Occipital lobe (tissue), 2 donors: ENCODE data around the gene SLC39A11. TPM values are rescaled to one million over a fixed set of nuclear protein-coding genes. Genes with fewer than 3 reads are reported as not detected.
"Not testable (repeated sequence)": the region's sequence is repeated elsewhere in the genome, so short reads cannot be mapped to it uniquely, and the experiment has no call there.

ENCODE experiments used
- DNase-seq: peaks from one replicate; lab custom pipeline; 2025; lab: John Stamatoyannopoulos, UW
- total RNA-seq: library from RNA; depleted of rRNA; stranded (reverse); fragments of >200 nt; gene quantifications from one replicate; pipeline ENCODE4 v1.2.3, GENCODE V29; 2014

Gene SLC39A11
- total RNA-seq, 1 donor from 2014 or later = 9.5 TPM

DNA sequence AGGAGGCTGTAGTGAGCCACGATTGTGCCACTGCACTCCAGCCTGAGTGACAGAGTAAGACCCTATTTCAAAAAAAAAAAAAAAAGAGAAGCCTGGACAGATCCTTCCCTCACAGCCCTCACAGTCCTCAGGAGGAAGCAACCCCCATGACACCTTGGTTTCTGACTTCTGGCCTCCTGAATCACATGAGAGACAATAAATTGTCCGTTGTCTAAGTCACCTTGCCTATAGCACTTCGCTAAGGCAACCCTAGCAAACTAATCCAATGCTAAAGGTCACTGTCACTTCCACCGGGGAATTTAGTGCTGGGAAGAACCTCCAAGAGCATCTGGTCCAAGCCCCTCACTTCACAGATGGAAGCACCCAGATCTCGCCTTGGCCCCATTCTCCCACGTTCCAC, 18.9 kb upstream of the SLC39A11 start:
- DNase-seq = no peak

DNA sequence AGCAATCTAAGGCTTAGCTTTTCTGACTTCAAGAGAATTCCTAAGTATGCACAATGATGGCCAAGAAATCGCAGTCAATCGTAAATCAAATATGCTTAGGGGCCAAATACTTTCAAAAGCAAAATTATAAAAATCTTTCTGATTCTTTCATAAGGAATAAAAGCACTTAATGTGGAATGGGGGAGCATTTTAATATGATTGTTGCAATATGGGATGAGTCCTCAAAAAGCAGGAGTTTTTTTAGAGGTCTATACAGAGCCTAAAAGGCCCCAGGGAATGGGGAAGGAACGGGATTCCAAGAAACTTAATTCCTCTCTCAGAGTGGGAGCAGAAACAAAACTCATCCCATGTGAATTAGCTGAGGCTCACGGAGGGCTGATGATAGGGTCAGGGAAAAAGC, 14.7 kb upstream of the SLC39A11 start:
- DNase-seq = no peak

DNA sequence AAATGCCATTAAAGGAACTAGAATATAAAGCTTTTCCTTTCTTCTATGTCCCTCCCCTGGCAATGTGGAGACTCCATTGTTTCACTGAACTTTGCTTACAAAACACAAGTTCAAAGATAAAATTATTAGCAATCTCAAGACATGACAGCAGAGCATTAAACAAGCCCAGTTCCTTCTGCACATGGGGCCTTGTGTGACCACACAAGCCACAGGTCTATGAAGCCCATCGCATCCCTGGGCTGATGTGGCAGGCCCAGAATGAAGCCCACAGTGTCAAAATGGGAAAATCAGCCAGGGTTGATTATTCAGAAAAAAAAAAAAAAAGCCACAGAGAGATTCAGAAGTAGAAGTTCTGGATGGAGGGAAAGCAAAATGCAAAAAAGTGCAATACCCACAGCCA, 12.9 kb upstream of the SLC39A11 start:
- DNase-seq = no peak

DNA sequence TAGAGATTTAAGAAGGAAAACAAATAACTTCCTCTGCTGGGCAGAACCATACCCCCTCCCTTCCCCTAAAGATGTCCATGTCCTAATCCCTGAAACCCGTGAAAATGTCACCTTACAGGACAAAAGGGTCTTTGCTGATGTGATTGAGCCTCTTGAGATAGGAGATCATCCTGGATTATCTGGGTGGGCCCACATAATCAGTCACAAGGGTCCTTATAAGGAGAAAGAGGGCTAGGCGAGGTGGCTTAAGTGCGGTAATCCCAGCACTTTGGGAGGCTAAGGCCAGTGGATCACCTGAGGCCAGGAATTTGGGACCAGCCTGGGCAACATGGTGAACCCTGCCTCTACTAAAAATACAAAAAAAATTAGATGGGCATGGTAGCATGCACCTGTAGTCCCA, 12.0 kb upstream of the SLC39A11 start:
- DNase-seq = no peak

DNA sequence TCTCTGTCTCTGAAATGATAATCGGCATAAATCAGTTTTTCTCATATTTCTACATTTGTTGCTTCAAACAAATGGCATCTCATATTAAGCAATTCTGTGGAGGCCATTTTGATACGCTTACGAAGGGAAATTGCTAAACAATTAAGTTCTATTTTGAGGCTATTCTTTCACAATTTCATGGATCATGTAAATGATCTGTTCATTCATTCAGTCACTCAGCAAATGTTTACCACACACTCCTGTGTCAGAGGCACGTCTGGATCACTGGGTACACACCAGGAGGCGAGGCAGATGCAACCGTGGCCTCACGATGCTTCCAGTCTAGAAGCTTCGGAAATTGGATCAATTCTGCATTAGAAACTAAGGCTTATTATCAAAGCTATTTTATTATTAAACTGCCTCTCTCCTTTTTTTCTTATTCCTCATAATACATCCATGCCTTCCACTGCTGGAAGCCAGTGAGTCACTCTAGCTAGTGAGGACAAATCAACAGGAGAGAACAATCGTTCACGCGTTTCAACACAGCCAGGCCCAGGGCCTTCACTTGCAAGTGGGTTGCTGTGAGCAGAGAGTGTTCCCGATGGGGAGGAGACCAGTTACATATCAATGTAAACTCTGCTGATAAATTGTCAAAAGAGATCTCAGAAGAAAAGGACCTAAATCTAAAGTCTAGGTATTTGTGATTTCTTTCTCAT, 11.3 kb upstream of the SLC39A11 start:
- DNase-seq = no peak

DNA sequence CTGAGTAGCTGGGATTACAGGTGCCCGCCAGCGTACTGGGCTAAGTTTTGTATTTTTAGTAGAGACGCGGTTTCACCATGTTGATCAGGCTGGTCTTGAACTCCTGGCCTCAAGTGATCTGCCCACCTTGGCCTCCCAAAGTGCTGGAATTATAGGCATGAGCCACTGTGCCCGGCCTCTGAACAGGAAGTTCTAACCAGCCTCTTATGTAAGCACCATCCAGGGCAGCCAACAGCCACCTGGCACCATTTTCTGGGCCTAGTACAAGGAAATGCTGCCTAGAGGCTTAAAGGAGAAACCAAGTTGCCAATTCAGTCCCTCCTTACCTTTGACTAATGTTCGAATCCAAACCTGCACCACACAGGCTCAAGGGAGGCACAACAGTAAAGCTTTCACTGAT, 8.5 kb upstream of the SLC39A11 start:
- no peak for DNase-seq

DNA sequence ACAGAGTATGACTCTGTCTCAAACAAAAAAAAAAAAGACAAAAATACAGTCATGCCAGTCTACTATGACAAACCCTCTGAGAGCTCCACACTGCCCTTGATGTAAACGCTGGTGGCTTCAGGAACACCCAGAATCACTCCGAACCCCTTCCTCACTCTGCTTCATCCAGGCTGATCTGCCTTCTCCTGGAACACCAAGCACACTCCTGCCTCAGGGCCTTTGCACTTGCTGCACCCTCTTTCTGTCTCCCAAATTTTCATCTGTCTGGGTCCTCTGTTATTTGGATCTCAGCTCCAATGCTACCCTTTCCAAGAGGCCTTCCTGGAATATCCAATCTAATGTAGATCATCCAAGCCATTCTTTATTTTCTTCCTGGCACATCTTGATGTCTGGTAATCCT, 7.9 kb upstream of the SLC39A11 start:
- DNase-seq = no peak

DNA sequence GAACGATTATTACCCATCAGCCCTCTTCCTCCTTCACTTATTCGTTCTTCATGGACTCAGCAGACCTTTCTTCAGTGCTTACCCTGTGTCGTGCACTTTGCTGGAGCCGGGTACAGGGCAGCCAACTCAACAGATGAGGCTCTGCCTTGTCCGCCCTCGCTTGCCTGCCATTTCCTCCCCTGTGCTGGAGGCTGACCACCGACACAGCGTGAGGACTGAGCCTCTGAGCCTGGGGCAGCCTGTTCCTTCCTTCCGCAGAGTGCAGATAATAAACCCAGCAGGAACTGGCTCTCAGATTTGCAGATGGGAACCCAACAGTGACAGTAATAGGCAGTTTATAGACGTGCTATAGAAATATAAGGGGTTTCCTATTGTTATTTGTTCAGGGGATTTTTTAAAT, 7.0 kb upstream of the SLC39A11 start:
- DNase-seq = no peak

DNA sequence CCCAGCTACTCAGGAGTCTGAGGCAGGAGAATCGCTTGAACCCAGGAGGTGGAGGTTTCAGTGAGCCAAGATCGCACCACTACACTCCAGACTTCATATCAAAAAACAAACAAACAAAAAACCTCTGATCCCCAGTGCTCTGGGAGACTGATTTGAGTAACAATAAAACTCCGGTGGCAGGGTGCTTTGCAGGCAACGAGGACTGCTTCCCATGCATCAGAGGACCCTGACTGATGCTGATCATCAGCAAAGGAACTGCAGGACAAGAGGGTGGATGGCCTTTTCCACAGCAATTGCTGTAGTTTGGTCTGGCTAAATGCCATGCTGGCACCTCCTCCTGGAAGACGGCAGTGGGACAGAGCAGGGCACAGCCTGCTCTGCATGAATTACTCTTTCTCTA, 6.4 kb upstream of the SLC39A11 start:
- DNase-seq = no peak

DNA sequence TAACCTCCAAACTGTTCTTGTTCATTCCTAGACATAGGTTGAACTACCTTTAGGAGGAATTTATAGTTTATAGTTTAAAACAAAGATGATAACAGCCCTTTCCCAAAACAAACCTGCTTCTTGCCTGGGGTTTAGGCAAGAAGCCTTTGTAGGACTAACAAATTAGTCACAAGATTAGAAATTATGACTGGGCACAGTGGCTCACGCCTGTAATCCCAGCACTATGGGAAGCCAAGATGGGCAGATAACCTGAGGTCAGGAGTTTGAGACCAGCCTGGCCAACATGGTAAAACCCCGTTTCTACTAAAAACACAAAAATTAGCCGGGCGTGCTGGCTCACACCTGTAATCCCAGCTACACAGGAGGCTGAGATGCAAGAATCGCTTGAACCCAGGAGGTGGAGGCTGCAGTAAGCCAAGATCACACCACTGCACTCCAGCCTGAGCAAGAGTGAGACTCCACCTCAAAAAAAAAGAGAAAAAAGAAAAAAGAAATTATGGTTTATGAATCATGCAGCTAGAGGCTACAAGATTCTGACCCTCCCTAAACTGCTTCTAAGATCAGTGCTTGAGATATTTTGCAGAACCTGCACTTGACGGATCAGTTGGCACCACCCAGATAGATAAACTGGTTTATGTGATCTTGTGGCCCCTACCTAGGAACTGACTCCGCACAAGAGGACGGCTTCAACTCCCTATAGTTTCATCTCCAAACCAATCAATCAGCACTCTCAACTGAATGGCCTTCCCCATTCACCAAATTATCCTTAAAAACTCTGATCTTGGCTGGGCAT, 5.7 kb upstream of the SLC39A11 start:
- DNase-seq = not testable (repeated sequence)

DNA sequence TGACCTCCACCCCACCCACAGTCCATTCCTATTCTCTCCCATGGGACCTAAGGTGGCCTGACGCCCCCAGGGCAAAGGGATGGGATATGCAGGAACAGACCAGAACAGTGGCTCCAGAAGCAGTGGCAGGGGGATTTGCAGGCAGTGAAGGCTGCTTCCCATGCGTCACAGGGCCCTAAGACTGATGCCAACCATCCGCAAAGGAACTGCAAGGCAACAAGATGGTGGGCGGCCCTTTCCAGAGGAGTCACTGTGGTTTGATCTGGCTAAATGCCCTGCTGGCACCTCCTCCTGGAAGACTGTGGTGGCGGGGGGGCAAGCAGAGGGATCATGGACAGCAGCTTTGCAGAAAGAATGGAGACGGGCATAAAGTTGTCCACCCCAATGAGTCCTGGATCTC, 4.4 kb upstream of the SLC39A11 start:
- DNase-seq = no peak

DNA sequence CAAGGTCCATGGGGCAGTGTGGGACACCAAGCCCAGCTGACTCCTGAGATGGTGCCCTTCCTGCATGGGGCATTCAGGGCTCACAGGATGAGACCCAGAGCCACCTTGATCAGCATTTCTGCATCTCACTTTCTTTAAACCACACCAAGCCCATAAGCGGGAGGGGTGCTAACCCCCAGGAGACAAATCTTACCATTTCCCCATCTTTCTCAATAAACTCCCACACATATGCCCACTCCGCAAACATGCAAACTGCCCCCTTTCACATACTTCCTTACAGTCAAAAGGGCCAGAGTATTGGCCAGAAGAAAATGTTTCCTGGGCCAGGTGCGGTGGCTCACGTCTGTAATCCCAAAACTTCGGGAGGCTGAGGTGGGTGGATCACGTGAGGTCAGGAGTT, 3.7 kb upstream of the SLC39A11 start:
- no peak for DNase-seq

DNA sequence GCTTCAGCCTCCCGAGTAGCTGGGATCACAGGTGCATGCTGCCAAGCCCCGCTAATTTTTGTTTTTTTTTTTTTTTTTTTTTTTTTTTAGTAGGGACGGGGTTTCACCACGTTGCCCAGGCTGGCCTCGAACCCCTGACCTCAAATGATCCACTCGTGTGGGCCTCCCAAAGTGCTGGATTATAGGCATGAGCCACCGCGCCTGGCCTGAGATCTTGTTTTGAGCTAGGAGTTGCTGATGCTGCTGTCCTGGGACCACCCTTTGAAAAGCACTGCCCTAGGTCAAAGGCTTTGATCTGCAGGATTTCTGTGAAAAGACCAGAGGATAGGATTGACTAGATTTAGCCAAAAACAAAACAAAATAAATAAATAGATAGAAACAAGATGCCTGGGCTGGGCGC, 798 bp upstream of the SLC39A11 start:
- DNase-seq = no peak

DNA sequence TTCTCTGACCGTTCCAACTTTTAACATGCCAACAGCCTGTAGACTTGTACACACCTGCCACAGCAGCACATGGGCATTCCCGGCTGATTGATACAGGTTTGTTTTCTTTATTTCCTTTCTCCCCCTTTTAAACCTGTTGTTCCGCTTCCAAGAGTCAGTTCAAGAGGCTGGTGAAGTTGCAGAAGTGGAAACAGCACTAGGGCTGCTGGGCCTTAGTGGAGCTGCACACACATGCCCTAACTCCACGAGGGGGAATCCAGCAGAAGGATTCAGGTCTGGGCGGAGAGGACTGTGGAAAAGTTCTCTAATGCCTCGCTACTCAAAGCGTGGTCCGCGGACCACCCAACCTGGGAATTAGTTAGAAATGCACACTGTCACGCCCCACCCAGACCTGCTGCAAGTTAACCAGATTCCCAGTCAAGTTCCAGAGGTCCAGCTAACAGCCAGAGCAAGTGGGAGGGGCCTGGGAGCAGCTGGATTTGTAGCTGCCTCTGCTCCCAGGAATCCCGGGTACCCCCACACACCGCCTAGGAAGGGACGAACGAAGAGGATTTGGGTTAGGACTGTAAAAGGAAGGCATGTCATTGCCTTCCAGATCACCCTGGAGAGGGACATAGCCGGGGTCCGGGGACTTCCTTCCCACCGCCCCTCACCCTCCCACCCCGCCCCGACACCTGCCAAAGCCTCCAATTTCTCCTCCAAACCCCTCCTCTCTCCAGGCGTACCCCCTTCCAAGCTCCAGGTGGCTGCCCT, 542 bp downstream of the SLC39A11 start:
- no peak for DNase-seq

DNA sequence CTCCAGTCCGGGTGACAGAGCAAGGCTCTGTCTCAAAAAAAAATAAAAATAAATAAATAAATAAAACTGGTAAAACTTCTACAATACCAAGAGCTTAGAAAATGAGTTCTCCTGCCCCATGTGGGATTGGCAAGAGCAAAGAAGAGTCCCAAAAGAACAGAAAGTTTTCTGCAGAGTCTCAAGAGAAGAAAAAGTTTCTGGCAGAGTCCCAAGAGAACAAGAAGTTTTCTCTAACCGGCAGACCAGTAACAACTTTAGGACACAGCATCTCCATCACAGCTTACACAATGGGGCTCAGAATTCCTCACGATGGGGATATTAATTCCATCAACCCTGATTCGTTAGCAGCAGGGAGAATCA, 1.1 kb downstream of the SLC39A11 start:
- no peak for DNase-seq

DNA sequence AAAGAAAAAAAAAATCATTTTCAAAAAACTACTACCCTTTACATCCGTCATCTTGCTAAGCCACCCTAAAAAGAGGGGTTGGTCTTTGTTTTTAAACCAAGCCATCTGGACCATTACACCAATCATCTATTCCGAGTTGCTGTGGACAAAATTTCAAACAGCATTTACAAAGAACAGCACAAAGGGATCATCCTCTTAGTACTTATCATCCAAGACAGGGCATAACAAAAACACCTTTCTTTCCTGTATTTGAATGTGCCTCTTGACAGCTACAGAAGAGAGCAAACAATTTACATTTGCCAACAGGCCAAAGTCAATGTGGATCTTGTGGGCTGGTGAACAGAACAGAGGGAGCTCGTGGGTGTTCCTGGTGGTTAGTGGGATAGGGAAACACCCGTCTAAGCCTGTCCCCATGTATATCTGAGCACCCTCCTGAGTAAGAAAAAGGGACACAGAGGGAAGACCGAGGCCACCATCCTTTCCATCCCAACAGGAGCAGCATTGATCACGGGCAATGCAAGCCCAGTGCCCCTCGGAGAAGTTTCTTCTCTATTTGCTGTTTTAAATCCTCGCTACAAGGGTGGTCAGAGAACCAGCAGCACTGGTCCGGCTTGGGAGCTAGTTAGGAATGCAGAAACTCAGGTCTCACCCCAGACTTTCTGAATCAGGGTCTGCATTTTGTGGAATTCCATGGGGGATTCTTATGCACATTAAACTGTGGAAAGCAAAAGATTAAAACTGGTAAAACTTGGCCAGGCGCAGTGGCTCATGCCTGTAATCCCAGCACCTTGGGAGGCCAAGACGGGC, 1.9 kb downstream of the SLC39A11 start:
- no peak for DNase-seq

DNA sequence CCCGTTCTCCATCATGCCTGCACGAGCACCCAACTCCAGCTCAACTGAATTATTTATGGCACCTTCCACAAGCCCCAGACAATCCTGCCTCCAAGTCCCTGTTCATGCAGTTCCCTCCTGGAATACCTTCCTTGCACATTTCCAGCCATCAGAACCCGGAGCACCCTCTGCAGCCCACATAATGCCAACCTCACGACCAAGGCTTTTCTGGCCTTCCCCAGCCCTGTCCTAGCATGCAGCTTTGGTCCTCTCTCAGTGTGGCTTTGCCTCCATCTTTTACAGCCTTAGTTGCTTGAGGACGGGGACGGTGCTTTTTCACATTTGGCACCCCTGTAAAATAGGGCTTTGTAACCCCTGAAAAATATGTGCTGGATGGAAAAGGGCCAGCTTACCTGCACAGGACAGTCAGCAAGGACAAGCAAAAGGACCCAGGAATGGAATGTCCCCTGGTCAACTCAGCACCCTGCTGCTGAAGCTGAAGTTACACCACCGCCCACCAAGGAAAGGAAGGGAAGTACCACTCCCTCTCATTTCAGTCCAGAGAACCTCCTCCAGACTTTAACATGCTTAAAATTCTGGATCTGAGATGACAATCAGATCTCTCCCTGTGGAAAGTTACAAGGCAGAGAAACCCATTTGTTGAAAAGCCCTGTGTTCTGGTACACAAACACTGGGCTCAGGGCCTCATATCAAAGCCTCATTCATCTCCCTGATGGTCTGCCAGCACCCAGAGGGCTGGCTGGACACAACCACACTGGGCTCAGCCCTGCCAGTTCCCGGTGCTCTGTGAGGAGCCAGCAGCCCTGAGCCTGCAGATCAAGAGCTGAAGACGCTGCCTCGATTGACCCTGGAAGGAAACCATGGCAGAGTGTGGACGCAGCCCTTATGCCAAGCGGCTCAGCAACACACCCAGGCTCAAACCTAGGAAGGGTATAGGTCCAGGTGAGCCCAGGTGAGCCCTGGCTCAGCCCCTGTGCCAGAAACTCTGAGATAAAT, 2.9 kb downstream of the SLC39A11 start:
- DNase-seq = peak; percentile 84

DNA sequence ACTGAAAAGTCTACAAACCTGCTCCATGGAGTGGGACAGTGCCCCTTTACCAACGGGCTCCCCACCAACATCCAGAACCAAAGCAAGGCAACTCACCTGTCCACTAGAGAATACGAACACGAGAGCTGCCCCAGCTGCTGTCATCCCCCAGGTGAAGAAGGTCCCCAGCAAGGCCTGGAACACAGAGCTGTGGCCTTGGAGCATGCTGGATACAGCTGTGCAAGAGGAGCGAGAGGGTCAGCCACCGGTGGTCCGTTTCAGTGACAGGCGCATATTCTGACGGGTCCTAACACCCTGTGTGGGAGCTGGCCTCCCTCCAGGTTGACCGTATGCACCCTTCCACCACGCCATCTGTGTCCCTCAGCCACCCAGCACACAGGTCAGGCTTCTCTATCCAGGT, 3.9 kb downstream of the SLC39A11 start:
- no peak for DNase-seq

DNA sequence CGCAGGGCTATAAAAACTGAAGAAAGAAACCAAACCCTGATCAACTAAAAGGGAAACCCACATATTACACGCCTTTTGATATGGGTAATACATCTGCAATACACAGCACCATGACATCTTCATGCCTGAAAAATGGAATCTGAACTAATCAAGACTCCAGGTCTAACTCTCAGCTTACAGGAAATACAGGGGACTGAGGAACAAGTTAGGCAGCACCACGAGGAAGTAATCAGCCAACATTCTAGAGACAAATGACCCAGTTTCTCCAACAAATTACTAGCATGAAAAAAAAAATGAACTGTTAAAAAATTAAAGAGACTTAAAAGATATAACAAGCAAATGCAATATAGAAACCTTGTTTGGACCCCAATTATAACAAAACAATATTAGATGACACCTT, 9.1 kb downstream of the SLC39A11 start:
- DNase-seq = no peak

DNA sequence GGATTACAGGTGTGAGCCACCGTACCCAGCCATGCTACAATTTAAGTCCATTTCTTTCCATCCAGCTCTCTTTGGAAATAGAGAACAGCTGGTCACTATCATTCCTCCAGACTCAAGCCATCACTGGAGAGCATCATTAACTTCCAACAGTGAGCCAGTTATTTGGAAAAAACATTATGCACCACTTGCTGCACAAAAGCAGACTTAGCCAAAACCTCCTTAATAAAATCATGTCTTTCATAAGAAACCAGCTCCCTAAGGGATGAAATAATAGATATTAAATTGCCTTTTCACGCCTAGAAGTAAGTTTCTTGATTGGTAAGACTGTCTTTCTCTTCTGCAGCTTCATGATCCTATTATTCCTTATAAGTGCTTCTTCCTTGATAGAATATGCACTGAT, 17.9 kb downstream of the SLC39A11 start:
- DNase-seq = no peak
